GM12872 (cell line): ENCODE data around the gene SCFD1.

ENCODE experiments used
- CTCF ChIP-seq: IDR thresholded peaks from 3 replicates; pipeline ENCODE4 v1.5.1; 2011; ENCODE audit warnings: low read depth, mild to moderate bottlenecking, low read length, moderate library complexity; ENCODE audit not compliant: insufficient read depth

The SCFD1 gene

GRCh38 chr14:30621354-30621939 lies 672 bp upstream of the SCFD1 start:
- TF ChIP-seq CTCF: no peak

GRCh38 chr14:30623412-30624131 lies 1.5 kb downstream of the SCFD1 start:
- no peak for TF ChIP-seq CTCF

GRCh38 chr14:30624132-30624423 lies 2.0 kb downstream of the SCFD1 start:
- TF ChIP-seq CTCF: no peak

- TF ChIP-seq CTCF: no peak
Measured at GRCh38 chr14:30625533-30625932, 3.4 kb downstream of the SCFD1 start.

GRCh38 chr14:30630248-30630647 lies 8.1 kb downstream of the SCFD1 start:
- no peak for TF ChIP-seq CTCF

- no peak for TF ChIP-seq CTCF
Measured at GRCh38 chr14:30632730-30633129, 10.6 kb downstream of the SCFD1 start.

- TF ChIP-seq CTCF: no peak
Measured at GRCh38 chr14:30638926-30639325, 16.8 kb downstream of the SCFD1 start.

GRCh38 chr14:30641207-30641606 lies 19.1 kb downstream of the SCFD1 start:
- no peak for TF ChIP-seq CTCF
